HG02938 (cell line): ENCODE results near the gene PHLDA3.

Experiments used
- ATAC-seq: cut with Tn5 transposase; IDR thresholded peaks from one replicate; pipeline ENCODE4 v1.9.1; 2021; ENCODE audit warnings: mild to moderate bottlenecking, moderate library complexity; ENCODE audit not compliant: unreplicated experiment

Gene PHLDA3

DNA sequence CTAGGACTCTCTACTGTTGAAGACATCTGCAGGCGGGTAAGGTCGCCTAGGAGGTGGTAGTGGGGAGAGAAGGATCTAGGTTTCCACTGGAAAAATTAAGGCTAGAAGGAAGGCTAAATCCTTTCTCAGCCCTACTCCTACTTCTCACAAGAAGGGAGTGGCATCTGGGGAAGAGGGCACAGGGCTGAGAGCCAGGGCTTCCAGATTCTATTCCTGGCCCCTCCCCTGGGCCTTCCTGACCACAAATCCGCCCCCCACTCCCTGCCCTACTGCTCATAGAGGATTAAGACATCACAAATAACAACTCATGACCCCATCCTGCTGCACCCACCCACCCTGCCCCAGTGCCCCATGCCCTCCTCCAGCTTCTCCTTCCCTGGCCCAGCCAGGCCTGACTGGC, 2.5 kb downstream of the PHLDA3 start:
- ATAC-seq, result no peak

GRCh38 chr1:201465698-201466290, 3.2 kb downstream of the PHLDA3 start:
- no peak for ATAC-seq

- no peak for ATAC-seq
Measured at GRCh38 chr1:201463071-201463552, 5.9 kb downstream of the PHLDA3 start.

GRCh38 chr1:201461645-201462441, 7.1 kb downstream of the PHLDA3 start:
- no peak for ATAC-seq

DNA sequence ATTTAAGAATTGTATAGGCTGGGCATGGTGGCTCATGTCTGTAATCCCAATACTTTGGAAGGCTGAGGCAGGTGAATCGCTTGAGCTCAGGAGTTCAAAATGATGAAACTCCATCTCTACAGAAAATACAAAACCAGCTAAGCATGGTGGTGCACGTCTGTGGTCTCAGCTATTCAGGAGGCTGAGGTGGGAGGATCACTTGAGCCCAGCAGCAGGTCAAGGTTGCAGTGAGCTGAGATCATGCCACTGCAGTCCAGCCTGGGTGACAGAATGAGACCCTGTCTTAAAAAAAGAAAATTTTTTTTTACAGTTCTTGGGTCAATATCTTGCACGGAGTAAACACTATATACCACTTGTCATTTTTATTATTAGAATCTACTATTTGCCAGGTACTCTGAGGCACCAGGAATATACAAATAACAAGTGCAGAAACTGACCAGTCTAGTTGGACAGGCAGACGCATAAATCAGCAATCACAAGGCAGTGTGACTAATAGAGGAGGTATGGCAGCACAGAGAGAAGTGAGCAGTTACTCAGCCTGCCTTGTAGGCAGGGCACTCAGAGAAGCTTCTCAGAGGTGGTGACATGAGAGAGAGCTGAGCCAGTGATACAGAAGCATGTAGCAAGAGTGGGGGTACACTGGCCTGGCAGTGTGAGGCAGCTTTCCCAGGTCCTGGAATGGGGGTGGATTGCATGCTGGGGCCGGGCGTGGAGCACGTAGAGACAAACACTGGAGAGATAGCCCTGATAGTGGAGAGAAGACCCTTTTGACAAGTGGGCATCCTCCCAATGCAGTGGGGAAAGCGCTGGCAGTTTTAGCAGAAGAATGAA, 8.0 kb downstream of the PHLDA3 start:
- ATAC-seq, result no peak

- no peak for ATAC-seq
Measured at GRCh38 chr1:201459775-201460174, 9.2 kb downstream of the PHLDA3 start.

DNA sequence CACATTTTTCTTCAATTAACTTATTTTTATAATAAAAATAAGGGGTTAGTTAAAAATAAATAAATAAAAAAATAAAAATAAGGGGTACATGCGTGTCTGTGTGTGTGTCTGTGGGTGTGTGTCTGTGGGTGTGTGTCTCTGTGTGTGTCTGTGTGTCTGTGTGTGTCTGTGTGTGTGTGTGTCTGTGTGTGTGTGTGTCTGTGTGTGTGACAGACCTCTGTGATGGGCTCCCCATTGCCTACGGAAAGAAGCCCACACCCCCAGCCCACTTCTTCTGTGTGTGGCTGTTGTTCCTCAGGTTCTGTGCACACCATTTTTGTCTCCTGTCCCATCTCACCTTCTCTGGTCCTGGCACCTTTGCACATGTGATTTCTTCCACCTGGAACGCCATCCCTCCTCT, 9.9 kb downstream of the PHLDA3 start:
- ATAC-seq, result no peak

- no peak for ATAC-seq
Measured at GRCh38 chr1:201457508-201457960, 11.5 kb downstream of the PHLDA3 start.

DNA sequence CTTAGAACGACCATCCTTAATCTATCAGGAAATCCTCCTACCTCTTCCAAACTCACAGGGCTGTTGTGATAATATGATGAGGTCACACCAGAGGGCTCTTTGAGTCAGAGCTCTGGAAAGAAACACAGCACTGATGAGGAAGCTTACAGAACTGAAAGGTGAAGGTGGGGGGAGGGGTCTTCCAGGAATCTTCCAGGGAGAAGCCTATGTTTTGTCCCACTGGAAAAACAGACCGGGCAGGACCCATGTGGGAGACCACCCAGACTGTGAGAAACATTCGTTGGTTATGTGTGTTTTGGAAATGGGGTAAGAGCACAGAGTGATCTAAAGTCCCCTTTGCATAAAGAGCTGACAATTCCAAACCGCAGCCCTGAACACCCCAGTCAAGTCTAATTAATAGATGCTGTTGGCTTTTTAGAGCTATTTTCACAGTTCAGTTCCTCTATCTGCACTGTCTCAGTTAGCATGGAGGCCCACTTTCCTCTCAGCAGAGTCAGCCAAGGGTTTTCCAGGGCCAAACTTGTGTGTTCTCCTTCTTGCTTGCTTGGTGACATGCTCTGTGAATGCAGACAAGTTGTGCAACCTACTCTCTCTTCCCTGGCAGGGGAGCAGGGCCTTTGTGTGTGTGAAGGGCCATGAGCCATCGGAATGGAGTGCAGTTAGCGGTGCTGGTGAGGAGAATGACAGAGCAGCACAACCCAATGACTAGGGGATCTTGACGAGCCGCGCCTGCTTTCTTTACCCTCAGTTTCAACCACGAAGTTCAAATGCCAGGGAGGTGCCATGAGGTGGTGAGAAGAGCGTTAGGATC, 12.3 kb downstream of the PHLDA3 start:
- no peak for ATAC-seq

GRCh38 chr1:201455098-201455497, 13.9 kb downstream of the PHLDA3 start:
- ATAC-seq, result no peak

- no peak for ATAC-seq
Measured at GRCh38 chr1:201454608-201455007, 14.4 kb downstream of the PHLDA3 start.

GRCh38 chr1:201452866-201453265, 16.1 kb downstream of the PHLDA3 start:
- ATAC-seq, result no peak

DNA sequence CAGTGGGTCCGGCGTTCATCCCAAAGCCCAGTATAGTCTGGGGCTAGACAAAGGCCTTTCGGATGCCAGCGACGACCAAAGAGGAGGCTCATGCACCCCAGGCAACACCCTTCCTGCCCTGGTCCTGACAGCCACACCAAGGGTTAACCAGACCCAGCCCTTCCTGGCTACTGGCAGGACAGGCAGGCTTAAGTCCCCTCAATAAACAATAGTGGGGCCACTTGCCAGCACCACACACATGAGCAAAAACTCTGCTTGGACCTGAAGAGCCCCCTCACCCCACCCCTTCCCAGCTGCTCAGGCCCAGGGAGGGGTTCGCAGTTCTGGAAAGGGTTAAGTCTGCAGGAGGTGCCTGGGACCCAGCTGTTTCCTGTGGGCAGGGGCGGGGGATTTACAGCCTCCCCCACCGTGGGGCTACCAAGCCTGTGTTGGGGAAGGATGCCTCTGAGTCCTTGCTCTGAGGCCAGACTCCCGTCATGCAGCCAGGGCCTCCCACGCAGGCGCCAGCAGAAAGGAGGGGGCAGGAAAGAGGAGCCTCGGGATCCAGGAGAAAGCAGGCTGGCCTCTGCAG, 18.2 kb downstream of the PHLDA3 start:
- no peak for ATAC-seq

GRCh38 chr1:201448990-201449389, 20.0 kb downstream of the PHLDA3 start:
- ATAC-seq, result no peak

DNA sequence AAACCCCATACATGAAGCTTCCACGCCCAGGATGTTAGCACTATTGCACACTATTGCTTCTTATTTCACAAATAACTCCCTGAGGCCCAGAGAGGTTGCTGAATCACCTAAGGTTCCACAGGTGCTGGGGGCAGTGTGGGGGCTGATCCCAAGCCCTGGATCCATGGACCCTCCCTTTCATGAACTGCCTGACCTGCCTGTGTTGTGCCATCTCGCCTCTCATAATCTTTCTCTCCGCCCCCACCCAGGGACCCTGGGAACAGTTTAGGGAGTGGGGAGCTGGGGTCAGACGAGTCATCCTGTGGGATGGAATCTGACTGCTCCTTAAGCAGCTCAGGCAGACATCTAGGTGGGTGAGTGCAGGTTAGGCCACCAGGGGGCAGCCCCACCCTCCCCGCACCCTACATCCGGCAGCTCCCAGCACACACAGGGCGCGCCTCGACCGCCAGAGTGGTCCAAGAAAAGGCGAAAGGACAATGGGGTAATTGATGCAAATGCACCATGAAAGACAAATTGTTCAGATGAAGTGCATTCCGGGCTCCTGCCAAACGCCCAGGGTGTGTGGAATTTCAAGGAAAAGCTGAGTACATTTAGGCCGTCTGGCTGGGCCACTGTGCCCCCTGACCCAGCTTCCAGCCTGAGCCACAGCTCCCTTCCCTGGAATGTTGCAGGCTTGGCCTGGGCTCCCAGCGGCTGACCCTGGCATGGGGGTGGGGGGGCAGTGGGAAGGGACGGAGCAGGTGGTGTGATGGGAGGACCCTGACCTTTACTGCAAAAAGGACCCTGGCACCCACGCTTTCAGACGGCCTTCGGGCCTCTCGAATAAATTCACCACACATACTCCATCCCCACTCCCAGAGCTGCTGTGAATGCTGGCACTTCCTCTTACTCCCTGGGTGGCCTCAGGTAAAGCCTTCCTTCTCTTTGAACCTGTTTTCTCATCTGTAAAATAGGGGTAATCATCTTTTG, 20.8 kb downstream of the PHLDA3 start:
- no peak for ATAC-seq

GRCh38 chr1:201445310-201445709, 23.7 kb downstream of the PHLDA3 start:
- ATAC-seq, result no peak

- no peak for ATAC-seq
Measured at GRCh38 chr1:201444792-201445191, 24.2 kb downstream of the PHLDA3 start.

DNA sequence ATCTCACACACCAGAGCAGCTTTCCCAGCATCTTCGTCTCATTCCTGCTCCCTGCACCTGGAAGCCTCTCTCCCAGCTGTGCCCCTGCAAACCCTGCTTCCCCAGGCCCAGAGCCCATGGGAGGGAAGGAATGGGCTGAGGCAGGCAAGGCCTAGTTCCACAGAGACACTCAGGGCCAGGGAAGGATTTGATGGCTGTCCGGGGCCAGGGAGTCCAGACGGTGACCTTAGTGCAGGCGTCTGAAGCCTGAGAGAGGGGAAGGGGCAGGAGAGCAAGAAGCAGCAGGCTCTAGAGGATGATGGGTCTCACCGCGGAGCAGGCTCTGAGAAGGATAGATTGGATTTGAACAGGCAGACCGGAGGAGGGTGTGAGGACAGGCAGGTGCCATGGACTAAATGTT, 25.2 kb downstream of the PHLDA3 start:
- no peak for ATAC-seq

GRCh38 chr1:201436969-201437368, 32.0 kb downstream of the PHLDA3 start:
- no peak for ATAC-seq
